GM11168 (cell line): ENCODE measurements around the gene ZBTB20.

Experiments used
- in situ Hi-C: fragments of 300-500 bp; cut with MboI; formaldehyde crosslinking; loops from one replicate; pipeline ENCODE4 v1.12.0; 2022; ENCODE audit warnings: low sequenced_read_pairs; ENCODE audit not compliant: unreplicated experiment

The ZBTB20 gene

GRCh38 chr3:114958930-114959329, 188.2 kb downstream of the ZBTB20 start:
- in situ Hi-C loops = no loop called here

- in situ Hi-C loops = no loop called here
Measured at GRCh38 chr3:114953800-114954199, 193.3 kb downstream of the ZBTB20 start.

- in situ Hi-C loops = no loop called here
Measured at GRCh38 chr3:114953215-114953799, 193.8 kb downstream of the ZBTB20 start.

GRCh38 chr3:114942773-114943172, 204.3 kb downstream of the ZBTB20 start:
- in situ Hi-C loops = no loop called here

GRCh38 chr3:114941626-114942309, 205.3 kb downstream of the ZBTB20 start:
- in situ Hi-C loops = no loop called here

GRCh38 chr3:114939920-114940319, 207.2 kb downstream of the ZBTB20 start:
- in situ Hi-C loops = no loop called here

- in situ Hi-C loops = no loop called here
Measured at GRCh38 chr3:114933407-114933806, 213.7 kb downstream of the ZBTB20 start.

- in situ Hi-C loops = no loop called here
Measured at GRCh38 chr3:114929971-114930732, 216.9 kb downstream of the ZBTB20 start.

GRCh38 chr3:114928989-114929640, 218.0 kb downstream of the ZBTB20 start:
- in situ Hi-C loops = no loop called here

- in situ Hi-C loops = no loop called here
Measured at GRCh38 chr3:114904633-114905032, 242.5 kb downstream of the ZBTB20 start.

GRCh38 chr3:114903213-114903612, 243.9 kb downstream of the ZBTB20 start:
- in situ Hi-C loops = no loop called here

GRCh38 chr3:114902691-114903101, 244.4 kb downstream of the ZBTB20 start:
- in situ Hi-C loops = no loop called here

GRCh38 chr3:114900908-114901307, 246.2 kb downstream of the ZBTB20 start:
- in situ Hi-C loops = no loop called here

GRCh38 chr3:114899186-114899931, 247.7 kb downstream of the ZBTB20 start:
- in situ Hi-C loops = no loop called here

GRCh38 chr3:114896978-114897377, 250.1 kb downstream of the ZBTB20 start:
- in situ Hi-C loops = no loop called here

- in situ Hi-C loops = no loop called here
Measured at GRCh38 chr3:114893361-114893760, 253.7 kb downstream of the ZBTB20 start.

GRCh38 chr3:114892880-114893279, 254.2 kb downstream of the ZBTB20 start:
- in situ Hi-C loops = no loop called here

- in situ Hi-C loops = no loop called here
Measured at GRCh38 chr3:114892131-114892879, 254.8 kb downstream of the ZBTB20 start.

- in situ Hi-C loops = no loop called here
Measured at GRCh38 chr3:114887806-114888205, 259.3 kb downstream of the ZBTB20 start.
